ENCODE measurements around the gene EIF2B1. TPM values are rescaled to one million over a fixed set of nuclear protein-coding genes. Genes with fewer than 3 reads are reported as not detected.
"Not testable (repeated sequence)": the region's sequence is repeated elsewhere in the genome, so short reads cannot be mapped to it uniquely, and the experiment has no call there.

The EIF2B1 gene
- total and polyA plus RNA-seq, 4 donors = 18.5 to 43.6 (median 37.3) TPM

GRCh38 chr12:123591702-123592481 lies 41.6 kb downstream of the EIF2B1 start:
- intact Hi-C loops (cut with DNase I) = no loop called here
- 66 to 67% methylated on average over 8 of the region's 8 CpGs for WGBS, 2 donors
- DNase-seq = no peak
- H3K9me3 ChIP-seq (ENCODE audit: control insufficient read depth, low read length) = no peaks in the 10 kb centered on the region
- no peak for ATAC-seq (ENCODE audit: low FRiP score)
- H3K36me3 ChIP-seq (ENCODE audit: control insufficient read depth in 1 of 2, insufficient read depth in 2 of 2, low read length in 1 of 2) = peaks cover 0 to 8% of the 10 kb centered on the region in 2 donors
- H3K4me1 ChIP-seq (ENCODE audit: control insufficient read depth in 1 of 2, insufficient read depth in 2 of 2, low read length in 2 of 2) = peaks cover 3 to 4% of the 10 kb centered on the region in 2 donors
- no peaks in the 10 kb centered on the region for H3K27me3 ChIP-seq (ENCODE audit: control insufficient read depth in 1 of 2, insufficient read depth in 2 of 2, low read length in 1 of 2)
- H3K27ac ChIP-seq (ENCODE audit: low read depth in 1 of 2, low read length in 2 of 2) = no peak overlapping the region
- H3K4me3 ChIP-seq (ENCODE audit: low read length in 2 of 2) = no peak overlapping the region

- Histone ChIP-seq H3K27ac (ENCODE audit: low read depth in 1 of 2, low read length in 2 of 2) (no peak overlapping the region), H3K4me1 (ENCODE audit: control insufficient read depth in 1 of 2, insufficient read depth in 2 of 2, low read length in 2 of 2) (peaks cover 0 to 1% of the 10 kb centered on the region in 2 donors), H3K4me3 (ENCODE audit: low read length in 2 of 2) (no peak overlapping the region), H3K9me3 (ENCODE audit: control insufficient read depth, low read length) (no peaks in the 10 kb centered on the region), H3K27me3 (ENCODE audit: control insufficient read depth in 1 of 2, insufficient read depth in 2 of 2, low read length in 1 of 2) (no peaks in the 10 kb centered on the region), H3K36me3 (ENCODE audit: control insufficient read depth in 1 of 2, insufficient read depth in 2 of 2, low read length in 1 of 2) (no peaks in the 10 kb centered on the region)
- 91 to 94% methylated on average over 4 of the region's 4 CpGs for WGBS, 2 donors
- ATAC-seq (ENCODE audit: low FRiP score) (no peak), DNase-seq (no peak)
- intact Hi-C loops (cut with DNase I) = loop anchor here (5.0 kb wide), 5 partner anchors 48 to 218 kb away; partner anchors contain the start of genes RILPL1 (in 2 of the 2), KMT5A (in 1 of the 2) and SBNO1 (in 1 of the 2)
Observed at GRCh38 chr12:123580772-123581171, 52.7 kb downstream of the EIF2B1 start.

GRCh38 chr12:123578829-123579228 lies 54.7 kb downstream of the EIF2B1 start:
- DNase-seq; H3K36me3 ChIP-seq (ENCODE audit: control insufficient read depth in 1 of 2, insufficient read depth in 2 of 2, low read length in 1 of 2); ATAC-seq (ENCODE audit: low FRiP score); H3K27me3 ChIP-seq (ENCODE audit: control insufficient read depth in 1 of 2, insufficient read depth in 2 of 2, low read length in 1 of 2); H3K4me1 ChIP-seq (ENCODE audit: control insufficient read depth in 1 of 2, insufficient read depth in 2 of 2, low read length in 2 of 2); H3K27ac ChIP-seq (ENCODE audit: low read depth in 1 of 2, low read length in 2 of 2); H3K9me3 ChIP-seq (ENCODE audit: control insufficient read depth, low read length); H3K4me3 ChIP-seq (ENCODE audit: low read length in 2 of 2); intact Hi-C loops (cut with DNase I): not testable (repeated sequence)
- 75 to 80% methylated on average over 4 of the region's 4 CpGs for WGBS, 2 donors

- no peaks in the 10 kb centered on the region for H3K36me3 ChIP-seq (ENCODE audit: control insufficient read depth in 1 of 2, insufficient read depth in 2 of 2, low read length in 1 of 2)
- no peaks in the 10 kb centered on the region for H3K27me3 ChIP-seq (ENCODE audit: control insufficient read depth in 1 of 2, insufficient read depth in 2 of 2, low read length in 1 of 2)
- H3K9me3 ChIP-seq (ENCODE audit: control insufficient read depth, low read length) = no peaks in the 10 kb centered on the region
- H3K4me3 ChIP-seq (ENCODE audit: low read length in 2 of 2) = no peak overlapping the region
- no peak overlapping the region for H3K27ac ChIP-seq (ENCODE audit: low read depth in 1 of 2, low read length in 2 of 2)
- 92% methylated on average over 3 of the region's 3 CpGs for WGBS, 2 donors
- ATAC-seq (ENCODE audit: low FRiP score) (no peak), DNase-seq (no peak)
- intact Hi-C loops (cut with DNase I) = no loop called here
- H3K4me1 ChIP-seq (ENCODE audit: control insufficient read depth in 1 of 2, insufficient read depth in 2 of 2, low read length in 2 of 2) = no peaks in the 10 kb centered on the region
Observed at GRCh38 chr12:123578243-123578642, 55.2 kb downstream of the EIF2B1 start.

GRCh38 chr12:123576611-123577010 lies 56.9 kb downstream of the EIF2B1 start:
- no peaks in the 10 kb centered on the region for H3K4me1 ChIP-seq (ENCODE audit: control insufficient read depth in 1 of 2, insufficient read depth in 2 of 2, low read length in 2 of 2)
- 81 to 85% methylated on average over 1 of the region's 1 CpG for WGBS, 2 donors
- H3K36me3 ChIP-seq (ENCODE audit: control insufficient read depth in 1 of 2, insufficient read depth in 2 of 2, low read length in 1 of 2) = no peaks in the 10 kb centered on the region
- no peak overlapping the region for H3K4me3 ChIP-seq (ENCODE audit: low read length in 2 of 2)
- no peaks in the 10 kb centered on the region for H3K9me3 ChIP-seq (ENCODE audit: control insufficient read depth, low read length)
- no peaks in the 10 kb centered on the region for H3K27me3 ChIP-seq (ENCODE audit: control insufficient read depth in 1 of 2, insufficient read depth in 2 of 2, low read length in 1 of 2)
- intact Hi-C loops (cut with DNase I) = no loop called here
- DNase-seq (no peak), ATAC-seq (ENCODE audit: low FRiP score) (no peak)
- no peak overlapping the region for H3K27ac ChIP-seq (ENCODE audit: low read depth in 1 of 2, low read length in 2 of 2)

GRCh38 chr12:123573870-123574269 lies 59.6 kb downstream of the EIF2B1 start:
- no peaks in the 10 kb centered on the region for H3K36me3 ChIP-seq (ENCODE audit: control insufficient read depth in 1 of 2, insufficient read depth in 2 of 2, low read length in 1 of 2)
- intact Hi-C loops (cut with DNase I) = no loop called here
- H3K4me3 ChIP-seq (ENCODE audit: low read length in 2 of 2) = no peak overlapping the region
- H3K27me3 ChIP-seq (ENCODE audit: control insufficient read depth in 1 of 2, insufficient read depth in 2 of 2, low read length in 1 of 2) = no peaks in the 10 kb centered on the region
- no peak overlapping the region for H3K27ac ChIP-seq (ENCODE audit: low read depth in 1 of 2, low read length in 2 of 2)
- no peak for ATAC-seq (ENCODE audit: low FRiP score)
- no peaks in the 10 kb centered on the region for H3K4me1 ChIP-seq (ENCODE audit: control insufficient read depth in 1 of 2, insufficient read depth in 2 of 2, low read length in 2 of 2)
- no peak for DNase-seq
- 34 to 39% methylated on average over 4 of the region's 4 CpGs for WGBS, 2 donors
- no peaks in the 10 kb centered on the region for H3K9me3 ChIP-seq (ENCODE audit: control insufficient read depth, low read length)

GRCh38 chr12:123572391-123572790 lies 61.1 kb downstream of the EIF2B1 start:
- no peaks in the 10 kb centered on the region for H3K4me1 ChIP-seq (ENCODE audit: control insufficient read depth in 1 of 2, insufficient read depth in 2 of 2, low read length in 2 of 2)
- ATAC-seq (ENCODE audit: low FRiP score) (no peak), DNase-seq (no peak)
- H3K27me3 ChIP-seq (ENCODE audit: control insufficient read depth in 1 of 2, insufficient read depth in 2 of 2, low read length in 1 of 2) = no peaks in the 10 kb centered on the region
- no peaks in the 10 kb centered on the region for H3K36me3 ChIP-seq (ENCODE audit: control insufficient read depth in 1 of 2, insufficient read depth in 2 of 2, low read length in 1 of 2)
- 48 to 49% methylated on average over 2 of the region's 2 CpGs for WGBS, 2 donors
- intact Hi-C loops (cut with DNase I) = no loop called here
- H3K27ac ChIP-seq (ENCODE audit: low read depth in 1 of 2, low read length in 2 of 2) = no peak overlapping the region
- no peaks in the 10 kb centered on the region for H3K9me3 ChIP-seq (ENCODE audit: control insufficient read depth, low read length)
- H3K4me3 ChIP-seq (ENCODE audit: low read length in 2 of 2) = no peak overlapping the region

- peak; percentile 65 for ATAC-seq (ENCODE audit: low FRiP score)
Observed at GRCh38 chr12:123571343-123571813, 62.1 kb downstream of the EIF2B1 start.

More at GRCh38 chr12:123571343-123571813, 62.1 kb downstream of the EIF2B1 start:
- DNase-seq = peak in 1 of 2 donors; percentile 57
- Histone ChIP-seq H3K4me1 (ENCODE audit: control insufficient read depth in 1 of 2, insufficient read depth in 2 of 2, low read length in 2 of 2) (no peaks in the 10 kb centered on the region), H3K4me3 (ENCODE audit: low read length in 2 of 2) (no peak overlapping the region), H3K9me3 (ENCODE audit: control insufficient read depth, low read length) (no peaks in the 10 kb centered on the region), H3K27me3 (ENCODE audit: control insufficient read depth in 1 of 2, insufficient read depth in 2 of 2, low read length in 1 of 2) (no peaks in the 10 kb centered on the region), H3K27ac (ENCODE audit: low read depth in 1 of 2, low read length in 2 of 2) (no peak overlapping the region), H3K36me3 (ENCODE audit: control insufficient read depth in 1 of 2, insufficient read depth in 2 of 2, low read length in 1 of 2) (no peaks in the 10 kb centered on the region)
- intact Hi-C loops (cut with DNase I) = no loop called here
- WGBS, 2 donors = 25 to 27% methylated on average over 4 of the region's 4 CpGs
